ENCODE data around the gene ZRANB2.

DNA sequence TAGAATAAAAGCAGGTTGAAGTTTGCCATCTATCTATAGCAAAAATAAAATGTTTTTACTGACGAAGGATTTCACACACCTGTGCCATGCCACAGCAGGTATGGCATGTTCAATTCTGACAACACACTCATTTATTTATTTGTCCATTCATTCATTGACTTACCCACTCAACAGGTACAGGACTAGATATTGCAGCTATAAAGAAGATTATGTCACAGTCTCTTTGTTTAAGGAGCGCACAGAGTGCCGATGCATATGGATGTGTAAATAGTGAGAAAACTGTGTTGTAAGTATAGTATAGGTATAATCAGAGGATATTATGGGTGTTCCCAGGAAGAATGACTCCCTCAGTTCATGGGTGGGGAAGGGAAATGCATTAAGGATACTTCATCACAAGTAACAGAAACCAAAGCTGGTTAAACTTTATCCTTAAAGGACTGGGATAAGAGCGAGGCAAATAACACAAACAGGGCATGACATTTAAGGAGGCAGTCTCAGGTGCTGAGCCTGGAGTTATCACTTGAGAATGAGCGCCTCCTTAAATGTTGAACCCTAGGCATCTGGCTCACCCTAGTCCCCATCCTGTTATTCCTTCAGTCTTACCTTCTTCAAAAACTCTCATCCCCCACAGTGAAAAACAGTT is 7.9 kb upstream of the ZRANB2 start:
- TF ChIP-seq, protein P1, sequence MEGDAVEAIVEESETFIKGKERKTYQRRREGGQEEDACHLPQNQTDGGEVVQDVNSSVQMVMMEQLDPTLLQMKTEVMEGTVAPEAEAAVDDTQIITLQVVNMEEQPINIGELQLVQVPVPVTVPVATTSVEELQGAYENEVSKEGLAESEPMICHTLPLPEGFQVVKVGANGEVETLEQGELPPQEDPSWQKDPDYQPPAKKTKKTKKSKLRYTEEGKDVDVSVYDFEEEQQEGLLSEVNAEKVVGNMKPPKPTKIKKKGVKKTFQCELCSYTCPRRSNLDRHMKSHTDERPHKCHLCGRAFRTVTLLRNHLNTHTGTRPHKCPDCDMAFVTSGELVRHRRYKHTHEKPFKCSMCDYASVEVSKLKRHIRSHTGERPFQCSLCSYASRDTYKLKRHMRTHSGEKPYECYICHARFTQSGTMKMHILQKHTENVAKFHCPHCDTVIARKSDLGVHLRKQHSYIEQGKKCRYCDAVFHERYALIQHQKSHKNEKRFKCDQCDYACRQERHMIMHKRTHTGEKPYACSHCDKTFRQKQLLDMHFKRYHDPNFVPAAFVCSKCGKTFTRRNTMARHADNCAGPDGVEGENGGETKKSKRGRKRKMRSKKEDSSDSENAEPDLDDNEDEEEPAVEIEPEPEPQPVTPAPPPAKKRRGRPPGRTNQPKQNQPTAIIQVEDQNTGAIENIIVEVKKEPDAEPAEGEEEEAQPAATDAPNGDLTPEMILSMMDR (conservative IDR thresholded peaks at IDR 0.05; ENCODE audit: low read depth, low read length), result no peak
- TF ChIP-seq EZH2 (IDR thresholded peaks at IDR 0.05; ENCODE audit: borderline replicate concordance, low read depth, low read length, poor library complexity, severe bottlenecking), result no peak
